GM19035 (cell line): ENCODE data around the gene SOX12.

ENCODE experiments used
- ATAC-seq: cut with Tn5 transposase; IDR thresholded peaks from one replicate; pipeline ENCODE4 v1.9.1; 2021; ENCODE audit not compliant: unreplicated experiment

Gene SOX12

GRCh38 chr20:301886-302848 is 23.2 kb upstream of the SOX12 start:
- ATAC-seq, result no peak

- ATAC-seq, result no peak
Observed at GRCh38 chr20:305745-306144, 19.6 kb upstream of the SOX12 start.

GRCh38 chr20:308427-309038 is 16.8 kb upstream of the SOX12 start:
- no peak for ATAC-seq

GRCh38 chr20:309306-309840 is 16.0 kb upstream of the SOX12 start:
- ATAC-seq, result no peak

GRCh38 chr20:309841-310644 is 15.3 kb upstream of the SOX12 start:
- ATAC-seq, result peak; percentile 90

GRCh38 chr20:310645-311044 is 14.7 kb upstream of the SOX12 start:
- ATAC-seq, result no peak

- no peak for ATAC-seq
Observed at GRCh38 chr20:311609-312008, 13.7 kb upstream of the SOX12 start.

- ATAC-seq, result no peak
Observed at GRCh38 chr20:312067-312466, 13.3 kb upstream of the SOX12 start.

- no peak for ATAC-seq
Observed at GRCh38 chr20:312866-313265, 12.5 kb upstream of the SOX12 start.

- no peak for ATAC-seq
Observed at GRCh38 chr20:313402-313801, 11.9 kb upstream of the SOX12 start.

GRCh38 chr20:313948-314347 is 11.4 kb upstream of the SOX12 start:
- ATAC-seq, result no peak

- no peak for ATAC-seq
Observed at GRCh38 chr20:316316-317068, 8.9 kb upstream of the SOX12 start.

GRCh38 chr20:324177-325044 is 941 bp upstream of the SOX12 start:
- ATAC-seq, result peak; percentile 51

- peak; percentile 15 for ATAC-seq
Observed at GRCh38 chr20:325889-326644, 715 bp downstream of the SOX12 start.

- ATAC-seq, result no peak
Observed at GRCh38 chr20:326645-327185, 1.4 kb downstream of the SOX12 start.

- ATAC-seq, result no peak
Observed at GRCh38 chr20:327186-328026, 2.1 kb downstream of the SOX12 start.
